ENCODE measurements around the gene FAM13A. TPM values are rescaled to one million over a fixed set of nuclear protein-coding genes. Genes with fewer than 3 reads are reported as not detected.

FAM13A gene
- total RNA-seq, 2 experiments from 2014 or later = 9.6 to 10.2 TPM

DNA sequence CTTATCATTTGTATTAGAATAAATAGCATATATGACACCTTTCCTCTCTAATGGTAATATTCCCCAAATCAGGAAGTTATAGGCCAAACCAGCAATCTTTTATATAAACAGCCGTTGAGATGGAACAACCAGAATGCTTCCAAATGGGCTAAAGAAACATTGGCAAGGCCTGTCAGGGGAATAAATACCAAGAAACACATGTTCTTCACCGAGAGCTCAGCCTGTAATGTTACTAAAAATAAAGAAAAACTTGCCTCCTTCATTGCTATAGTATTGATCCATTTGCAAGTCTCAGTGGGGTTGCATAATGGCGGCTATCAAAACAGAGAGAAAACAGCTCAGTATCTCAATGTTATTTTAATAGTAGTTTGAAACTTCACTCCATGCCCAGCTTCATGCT, 104.9 kb downstream of the FAM13A start:
- DNase-seq = no peak
- no peak overlapping the region for H3K27ac Mint-ChIP-seq
- no peak overlapping the region for H3K27ac ChIP-seq (ENCODE audit: low read depth in 1 of 2, low read length in 2 of 2)
- no peaks in the 10 kb centered on the region for H3K9me3 ChIP-seq (ENCODE audit: control insufficient read depth in 1 of 2, insufficient read depth in 1 of 2, low read length in 2 of 2)
- no peaks in the 10 kb centered on the region for H3K36me3 ChIP-seq (ENCODE audit: insufficient read depth, low read length)
- intact Hi-C loops (cut with DNase I, micrococcal nuclease) = no loop called here
- H3K4me1 ChIP-seq (ENCODE audit: insufficient read depth, low read length) = peaks cover 3% of the 10 kb centered on the region
- ChIA-PET POLR2A (interaction anchor here (1.2 kb wide), 1 partner anchor 9 kb away, joined by 6 read pairs; no protein-coding TSS in a partner anchor), CTCF (no interaction called here)
- no peaks in the 10 kb centered on the region for H3K27me3 Mint-ChIP-seq
- TF ChIP-seq, protein P1, sequence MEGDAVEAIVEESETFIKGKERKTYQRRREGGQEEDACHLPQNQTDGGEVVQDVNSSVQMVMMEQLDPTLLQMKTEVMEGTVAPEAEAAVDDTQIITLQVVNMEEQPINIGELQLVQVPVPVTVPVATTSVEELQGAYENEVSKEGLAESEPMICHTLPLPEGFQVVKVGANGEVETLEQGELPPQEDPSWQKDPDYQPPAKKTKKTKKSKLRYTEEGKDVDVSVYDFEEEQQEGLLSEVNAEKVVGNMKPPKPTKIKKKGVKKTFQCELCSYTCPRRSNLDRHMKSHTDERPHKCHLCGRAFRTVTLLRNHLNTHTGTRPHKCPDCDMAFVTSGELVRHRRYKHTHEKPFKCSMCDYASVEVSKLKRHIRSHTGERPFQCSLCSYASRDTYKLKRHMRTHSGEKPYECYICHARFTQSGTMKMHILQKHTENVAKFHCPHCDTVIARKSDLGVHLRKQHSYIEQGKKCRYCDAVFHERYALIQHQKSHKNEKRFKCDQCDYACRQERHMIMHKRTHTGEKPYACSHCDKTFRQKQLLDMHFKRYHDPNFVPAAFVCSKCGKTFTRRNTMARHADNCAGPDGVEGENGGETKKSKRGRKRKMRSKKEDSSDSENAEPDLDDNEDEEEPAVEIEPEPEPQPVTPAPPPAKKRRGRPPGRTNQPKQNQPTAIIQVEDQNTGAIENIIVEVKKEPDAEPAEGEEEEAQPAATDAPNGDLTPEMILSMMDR (IDR thresholded peaks at IDR 0.05) = no peak
- no peaks in the 10 kb centered on the region for H3K27me3 ChIP-seq (ENCODE audit: control insufficient read depth in 1 of 2, insufficient read depth in 2 of 2, low read length in 2 of 2)
- H3K4me1 Mint-ChIP-seq (ENCODE audit: low read depth) = peaks cover 4% of the 10 kb centered on the region
- H3K4me3 Mint-ChIP-seq = no peak overlapping the region
- H3K4me3 ChIP-seq (ENCODE audit: low read length) = no peak overlapping the region
- no peaks in the 10 kb centered on the region for H3K36me3 Mint-ChIP-seq (ENCODE audit: low read depth)
- H3K9me3 Mint-ChIP-seq = no peaks in the 10 kb centered on the region
- no peak for ATAC-seq (ENCODE audit: poor library complexity)

DNA sequence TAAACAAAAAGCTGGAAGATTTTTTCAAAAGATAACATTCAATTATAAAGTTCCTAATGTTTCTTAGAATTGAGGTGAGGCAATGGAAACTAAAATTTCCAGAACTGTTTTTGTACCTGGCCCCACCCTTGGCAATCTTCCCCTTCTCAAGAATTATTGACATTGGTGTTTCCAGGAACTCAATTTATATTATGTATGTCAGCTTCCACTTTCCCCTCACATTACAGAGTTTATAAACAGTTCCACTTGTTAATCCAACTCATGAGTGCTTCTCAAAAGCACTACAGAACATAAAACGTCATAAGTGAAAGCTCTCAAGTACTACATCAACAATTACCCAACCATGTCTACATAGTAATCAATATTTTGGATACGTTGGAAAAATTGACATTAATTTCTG, 107.4 kb downstream of the FAM13A start:
- H3K4me3 ChIP-seq (ENCODE audit: low read length) = no peak overlapping the region
- Mint-ChIP-seq H3K27me3 (no peaks in the 10 kb centered on the region), H3K4me3 (no peak overlapping the region), H3K4me1 (ENCODE audit: low read depth) (peaks cover 4% of the 10 kb centered on the region), H3K27ac (no peak overlapping the region), H3K9me3 (no peaks in the 10 kb centered on the region), H3K36me3 (ENCODE audit: low read depth) (no peaks in the 10 kb centered on the region)
- DNase-seq = peak in 1 of 14 experiments; percentile 32
- H3K36me3 ChIP-seq (ENCODE audit: insufficient read depth, low read length) = no peaks in the 10 kb centered on the region
- no peaks in the 10 kb centered on the region for H3K27me3 ChIP-seq (ENCODE audit: control insufficient read depth in 1 of 2, insufficient read depth in 2 of 2, low read length in 2 of 2)
- intact Hi-C loops (cut with DNase I, micrococcal nuclease) = loop anchor here in 1 of 2 experiments (1.0 kb wide), 1 partner anchor 129 kb away; no protein-coding TSS in a partner anchor
- TF ChIP-seq, protein P1 (IDR thresholded peaks at IDR 0.05) = no peak
- no peak overlapping the region for H3K27ac ChIP-seq (ENCODE audit: low read depth in 1 of 2, low read length in 2 of 2)
- no peak for ATAC-seq (ENCODE audit: poor library complexity)
- ChIA-PET POLR2A (no interaction called here), CTCF (no interaction called here)
- H3K9me3 ChIP-seq (ENCODE audit: control insufficient read depth in 1 of 2, insufficient read depth in 1 of 2, low read length in 2 of 2) = no peaks in the 10 kb centered on the region
- peaks cover 3% of the 10 kb centered on the region for H3K4me1 ChIP-seq (ENCODE audit: insufficient read depth, low read length)

DNA sequence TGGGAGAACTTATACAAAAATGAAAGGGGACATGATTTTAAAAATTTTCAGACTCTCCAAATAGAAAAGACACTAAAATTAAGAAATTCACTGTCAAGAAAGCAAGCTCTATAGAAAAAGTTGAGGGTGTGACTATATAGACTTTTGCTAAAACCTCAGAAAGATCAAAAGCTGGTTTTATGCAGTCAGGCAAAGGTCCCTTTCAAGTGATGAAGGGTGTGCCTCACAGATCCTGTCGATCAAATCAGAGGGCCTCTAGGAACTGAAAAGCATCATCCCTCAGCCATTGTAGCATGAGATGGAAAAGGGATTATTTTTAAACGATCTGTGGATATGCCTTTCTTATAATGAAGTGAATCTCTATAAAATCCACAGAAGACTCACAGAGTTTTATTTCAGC, 116.5 kb downstream of the FAM13A start:
- H3K27ac ChIP-seq (ENCODE audit: low read depth in 1 of 2, low read length in 2 of 2) = peak overlapping the region; percentile 3 to 7
- H3K4me3 Mint-ChIP-seq = peak overlapping the region; percentile 6
- no peaks in the 10 kb centered on the region for H3K27me3 ChIP-seq (ENCODE audit: control insufficient read depth in 1 of 2, insufficient read depth in 2 of 2, low read length in 2 of 2)
- H3K27ac Mint-ChIP-seq = peak overlapping the region; percentile 87
- no peaks in the 10 kb centered on the region for H3K27me3 Mint-ChIP-seq
- H3K36me3 Mint-ChIP-seq (ENCODE audit: low read depth) = no peaks in the 10 kb centered on the region
- intact Hi-C loops (cut with DNase I, micrococcal nuclease) = loop anchor here in 1 of 2 experiments (1.0 kb wide), 1 partner anchor 117 kb away; no protein-coding TSS in a partner anchor
- no peaks in the 10 kb centered on the region for H3K36me3 ChIP-seq (ENCODE audit: insufficient read depth, low read length)
- no peaks in the 10 kb centered on the region for H3K9me3 ChIP-seq (ENCODE audit: control insufficient read depth in 1 of 2, insufficient read depth in 1 of 2, low read length in 2 of 2)
- peaks cover 39% of the 10 kb centered on the region for H3K4me1 Mint-ChIP-seq (ENCODE audit: low read depth)
- H3K4me3 ChIP-seq (ENCODE audit: low read length) = no peak overlapping the region
- TF ChIP-seq, protein P1 (IDR thresholded peaks at IDR 0.05) = no peak
- H3K4me1 ChIP-seq (ENCODE audit: insufficient read depth, low read length) = peaks cover 12% of the 10 kb centered on the region
- ATAC-seq (ENCODE audit: poor library complexity) (peak; percentile 97), DNase-seq (peak in 5 of 14 experiments; percentile 14 to 68 (median 39))
- no peaks in the 10 kb centered on the region for H3K9me3 Mint-ChIP-seq
- ChIA-PET CTCF (no interaction called here), POLR2A (interaction anchor here (0.9 kb wide), 2 partner anchors 11 to 117 kb away, joined by 3 to 4 read pairs; no protein-coding TSS in a partner anchor)
